ENCODE measurements around the gene DNAI1.

- TF ChIP-seq POLR2A (IDR thresholded peaks at IDR 0.05) (no peak), CTCF (IDR thresholded peaks at IDR 0.05) (no peak)
Measured at GRCh38 chr9:34570376-34570775, 111.8 kb downstream of the DNAI1 start.
